Psoas muscle (tissue), 7 donors: ENCODE data around the gene MS4A12. TPM values are rescaled to one million over a fixed set of nuclear protein-coding genes. Genes with fewer than 3 reads are reported as not detected.

ENCODE experiments used
- polyA plus RNA-seq, 3 donors: library from polyadenylated mRNA; stranded (reverse); fragments of 200-250 nt; gene quantifications; one replicate each; pipeline ENCODE4 v1.2.3, GENCODE V29; 2013
- total RNA-seq, 4 donors: library from RNA; stranded (reverse); fragmentation: NEBNext Ultra II Directional in 2 of 4; extraction: Animal tissue kit (Norgen Biotek cat#: 25700) in 2 of 4; gene quantifications; one replicate each; pipeline versions ENCODE4 v1.2.1 to v1.2.4, GENCODE V29; 2021 to 2023
- donor health status: healthy with polysubstance abuse.
- donor health status: DM: no; HTN: no; CAD: no; lungs with moderate emphysema.
- donor health status: Bipolar disorder and iron deficiency.
- donor health status: healthy.
- donor health status: DM: no; HTN: no; CAD: no.
- donor health status: DM: no; HTN: no; CAD: no.
- donor health status: DM: yes; HTN: yes; CAD: no.

Gene MS4A12
- total and polyA plus RNA-seq, 7 donors, result not detected

Other genes starting within 250 kb of the MS4A12 start
- 1 to 10 TPM in 1 of 4 donors, under 1 TPM in 3; 0.47 to 1.6 (median 0.71) TPM for gene MS4A4E, start 249.6 kb upstream of the MS4A12 start, total RNA-seq
- under 1 TPM; 0.05 to 0.33 (median 0.23) TPM for gene MS4A4E, start 249.6 kb upstream of the MS4A12 start, polyA plus RNA-seq
- 1 to 10 TPM; 6.7 to 9.4 (median 8.3) TPM for gene MS4A4A, start 212.1 kb upstream of the MS4A12 start, total RNA-seq
- 1 to 10 TPM; 2.4 to 6.0 (median 2.4) TPM for gene MS4A4A, start 212.1 kb upstream of the MS4A12 start, polyA plus RNA-seq
- gene MS4A6E, start 165.5 kb upstream of the MS4A12 start, total RNA-seq, result not detected
- gene MS4A6E, start 165.5 kb upstream of the MS4A12 start, polyA plus RNA-seq, result not detected
- 1 to 10 TPM; 3.8 to 5.4 (median 5.0) TPM for gene MS4A7, start 114.2 kb upstream of the MS4A12 start, total RNA-seq
- 1 to 10 TPM; 1.0 to 1.5 (median 1.1) TPM for gene MS4A7, start 114.2 kb upstream of the MS4A12 start, polyA plus RNA-seq
- gene MS4A14, start 96.3 kb upstream of the MS4A12 start, total RNA-seq, result 1 to 10 TPM in 1 of 4 donors, under 1 TPM in 3; 0.12 to 1.3 (median 0.30) TPM
- gene MS4A14, start 96.3 kb upstream of the MS4A12 start, polyA plus RNA-seq, result under 1 TPM; 0.03 to 0.14 (median 0.05) TPM
- gene MS4A5, start 63.2 kb upstream of the MS4A12 start, total RNA-seq, result not detected
- gene MS4A5, start 63.2 kb upstream of the MS4A12 start, polyA plus RNA-seq, result not detected
- gene MS4A1, start 36.9 kb upstream of the MS4A12 start, total RNA-seq, result 1 to 10 TPM in 1 of 4 donors, under 1 TPM in 2, not detected in 1; 0.73 to 1.9 (median 0.74) TPM
- gene MS4A1, start 36.9 kb upstream of the MS4A12 start, polyA plus RNA-seq, result under 1 TPM; 0.09 to 0.24 (median 0.22) TPM
- gene MS4A13, start 22.6 kb downstream of the MS4A12 start, total RNA-seq, result not detected
- gene MS4A13, start 22.6 kb downstream of the MS4A12 start, polyA plus RNA-seq, result not detected
- gene MS4A8, start 206.8 kb downstream of the MS4A12 start, total RNA-seq, result under 1 TPM in 3 of 4 donors, not detected in 1; 0.20 to 0.47 (median 0.23) TPM
- gene MS4A8, start 206.8 kb downstream of the MS4A12 start, polyA plus RNA-seq, result under 1 TPM in 2 of 3 donors, not detected in 1; 0.10 to 0.31 TPM
- not detected for gene MS4A18, start 231.9 kb downstream of the MS4A12 start, total RNA-seq
- gene MS4A18, start 231.9 kb downstream of the MS4A12 start, polyA plus RNA-seq, result not detected